ENCODE measurements around the gene RNF224.

RNF224 gene

DNA sequence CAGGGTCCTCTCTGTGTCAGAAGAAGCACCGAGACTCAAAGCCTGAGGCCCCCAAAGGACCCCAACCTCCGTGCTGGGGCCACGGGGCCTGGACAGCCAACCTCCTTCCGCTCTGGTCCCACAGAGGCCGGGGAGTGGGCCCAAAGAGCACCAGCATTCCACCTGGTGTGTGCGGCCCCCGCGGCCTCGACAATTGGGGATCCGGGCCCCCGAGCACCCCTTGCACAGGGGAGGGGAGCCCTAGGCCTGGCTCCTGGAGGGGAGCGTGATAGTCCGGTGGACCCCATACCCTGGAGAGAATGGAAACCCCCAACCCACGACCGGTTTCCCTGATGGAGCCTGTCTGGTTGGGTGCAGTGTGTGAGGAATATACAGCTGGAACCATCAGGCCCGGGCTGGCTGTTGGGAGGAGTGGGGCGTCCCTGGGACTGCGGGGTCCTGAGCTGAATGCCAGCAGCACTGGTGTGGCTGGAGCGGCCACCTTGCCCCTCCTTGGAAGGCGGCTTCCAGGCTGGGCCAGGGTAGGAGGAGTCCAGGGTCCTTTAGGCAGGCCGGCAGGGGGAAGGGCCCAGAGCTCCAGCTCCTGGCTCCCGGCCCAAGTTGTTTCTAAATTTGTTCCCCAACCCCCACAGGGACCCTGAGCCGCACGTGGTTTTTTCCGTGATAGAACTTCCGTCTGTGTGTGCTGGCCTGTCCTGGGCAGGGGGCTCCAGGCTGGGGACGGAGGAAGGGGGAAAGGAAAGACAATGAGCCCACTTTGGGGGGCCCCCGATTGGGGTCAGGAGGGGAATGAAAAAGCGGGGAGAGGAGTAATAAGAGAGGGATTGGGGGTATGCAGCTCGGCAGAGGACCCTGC lies 49.4 kb downstream of the RNF224 start:
- Histone ChIP-seq H3K27me3 (ENCODE audit: control insufficient read depth, insufficient read depth, low read length) (no peaks in the 10 kb centered on the region), H3K27ac (ENCODE audit: low read depth, low read length) (peak overlapping the region; percentile 24), H3K4me1 (ENCODE audit: control insufficient read depth, insufficient read depth, low read length) (peaks cover 5% of the 10 kb centered on the region), H3K36me3 (ENCODE audit: control insufficient read depth, insufficient read depth, low read length) (peaks cover 18% of the 10 kb centered on the region), H3K9ac (ENCODE audit: low read length) (no peak overlapping the region), H3K4me3 (ENCODE audit: low read length) (peak overlapping the region; percentile 72)

DNA sequence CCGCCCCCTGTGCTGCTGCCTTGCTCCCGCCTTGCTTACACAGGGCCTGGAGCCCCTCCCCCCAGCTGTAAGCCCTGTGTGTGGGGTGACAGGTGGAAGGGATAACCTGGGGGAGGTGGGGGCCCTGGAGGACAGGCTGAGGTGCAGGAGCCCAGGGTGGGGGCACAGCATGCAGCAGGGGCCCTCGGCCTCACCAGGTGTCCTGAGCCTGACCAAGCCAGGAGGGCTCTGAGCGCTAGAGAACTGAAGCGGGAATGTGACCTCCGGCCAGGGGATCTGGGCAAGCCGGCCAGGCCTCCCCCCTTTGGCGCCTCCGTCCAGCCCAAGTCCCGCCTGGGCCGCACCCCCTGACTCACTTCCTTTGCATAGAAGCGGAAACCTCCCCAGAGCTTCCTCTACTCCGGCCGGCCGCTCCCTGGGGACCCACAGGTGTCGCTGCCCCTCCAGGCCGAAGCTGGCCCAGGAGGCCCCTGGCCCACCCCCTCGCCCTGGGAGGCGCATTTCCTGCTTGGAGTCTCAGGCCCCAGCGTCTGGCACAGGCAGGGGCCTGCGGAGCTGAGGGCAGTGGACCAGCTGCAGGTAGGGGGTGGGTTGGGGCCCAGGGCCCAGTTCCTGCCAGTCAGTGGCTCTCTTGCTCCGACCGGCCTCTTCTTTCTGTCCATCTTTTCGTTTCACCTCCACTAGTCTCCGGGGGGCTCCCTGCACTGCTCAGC lies 50.2 kb downstream of the RNF224 start, which contains the start of gene TOR4A:
TOR4A (plus strand) TSS at position 398 of the 713 bp plus-strand sequence. CDS start 964 bp downstream, outside the sequence.
- Histone ChIP-seq H3K4me1 (ENCODE audit: control insufficient read depth, insufficient read depth, low read length) (peaks cover 5% of the 10 kb centered on the region), H3K27ac (ENCODE audit: low read depth, low read length) (peak within 1 kb of the TSS; percentile 24), H3K36me3 (ENCODE audit: control insufficient read depth, insufficient read depth, low read length) (peaks cover 12% of the 10 kb centered on the region), H3K9ac (ENCODE audit: low read length) (peak within 1 kb of the TSS; percentile 88), H3K4me3 (ENCODE audit: low read length) (peak within 1 kb of the TSS; percentile 72), H3K27me3 (ENCODE audit: control insufficient read depth, insufficient read depth, low read length) (no peaks in the 10 kb centered on the region)

DNA sequence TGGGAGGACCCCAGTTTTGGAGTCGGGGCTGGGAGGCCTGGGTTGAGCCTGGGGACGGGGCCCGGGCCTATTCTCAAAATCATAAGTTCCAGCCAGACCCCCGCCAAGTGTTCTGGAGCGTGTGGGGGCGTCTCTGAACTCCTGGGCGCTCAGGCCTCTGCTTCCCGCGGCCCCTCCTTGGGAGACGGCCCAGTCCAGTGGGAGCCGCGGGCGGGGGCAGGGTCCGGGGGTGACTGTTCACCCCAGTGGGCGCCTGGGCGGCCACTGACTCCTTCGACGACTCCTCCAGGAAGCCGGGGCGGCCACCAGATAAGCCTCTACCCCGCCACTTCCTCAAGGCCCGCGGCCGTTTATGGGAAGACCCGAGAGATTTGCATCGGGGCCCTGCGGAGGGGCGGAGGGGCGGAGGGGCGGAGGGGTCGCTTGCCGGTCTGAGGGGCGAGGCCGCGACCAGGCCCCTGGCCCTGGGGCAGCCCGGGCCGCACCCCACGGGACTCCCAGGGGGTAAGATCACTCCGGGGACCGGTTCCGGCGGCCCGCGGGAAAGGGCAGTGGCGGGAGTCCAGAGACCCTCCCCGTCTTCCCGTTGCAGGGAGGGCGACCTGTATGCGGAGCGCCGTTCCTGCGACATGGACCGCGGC lies 50.9 kb downstream of the RNF224 start:
- no peaks in the 10 kb centered on the region for H3K27me3 ChIP-seq (ENCODE audit: control insufficient read depth, insufficient read depth, low read length)
- H3K9ac ChIP-seq (ENCODE audit: low read length): peak overlapping the region; percentile 88
- peaks cover 7% of the 10 kb centered on the region for H3K36me3 ChIP-seq (ENCODE audit: control insufficient read depth, insufficient read depth, low read length)
- peaks cover 5% of the 10 kb centered on the region for H3K4me1 ChIP-seq (ENCODE audit: control insufficient read depth, insufficient read depth, low read length)
- H3K27ac ChIP-seq (ENCODE audit: low read depth, low read length): no peak overlapping the region
- H3K4me3 ChIP-seq (ENCODE audit: low read length): peak overlapping the region; percentile 72

Data from rectal smooth muscle tissue (tissue), 1 donor.